SK-N-SH (cell line): ENCODE results near the gene SLC25A47. TPM values are rescaled to one million over a fixed set of nuclear protein-coding genes. Genes with fewer than 3 reads are reported as not detected.

Source experiments
- CTCF ChIA-PET: fragments of 300-600, 350-600 bp; formaldehyde crosslinking; extraction: SDS; loops from one replicate; lab custom pipeline; 2021; lab: Yijun Ruan, JAX
- POLR2A ChIA-PET: fragments of 350-600 bp; sonication (Branson Sonifier 250); formaldehyde crosslinking; extraction: SDS; loops from one replicate; lab custom pipeline; 2020; ENCODE audit warnings: antibody characterized with exemption, inconsistent platforms; lab: Yijun Ruan, JAX
- DNase-seq: peaks from one replicate; pipeline ENCODE4 v3.0.0; 2012
- H2AFZ ChIP-seq: fragments of 200-600 bp; sonication (generic); 2 replicates; pipeline ENCODE4 v1.8.1; 2016; ENCODE audit warnings: antibody characterized with exemption, mild to moderate bottlenecking, low read depth
- H3F3A ChIP-seq: fragments of 200-600 bp; sonication (generic); replicated peaks from 2 replicates; pipeline ENCODE3; 2016; ENCODE audit warnings: antibody characterized with exemption, mild to moderate bottlenecking; ENCODE audit not compliant: insufficient read depth
- H3K27ac ChIP-seq, 2 experiments: fragments of 200-500 bp in 1 of 2; fragments of 200-600 bp in 1 of 2; sonication (Bioruptor generic) in 1 of 2; sonication (generic), shearing (Covaris generic) in 1 of 2; 2 replicates each; pipeline versions ENCODE4 v1.5.1 to v1.6.1; 2014 to 2016; ENCODE audit warnings: low read depth in 2 of 2, inconsistent platforms in 1 of 2, low read length in 1 of 2, mild to moderate bottlenecking in 1 of 2, mixed read lengths in 1 of 2
- H3K27me3 ChIP-seq: fragments of 200-600 bp; sonication (generic), shearing (Covaris generic); 2 replicates; pipeline ENCODE4 v1.6.1; 2016; ENCODE audit warnings: mixed run types; ENCODE audit not compliant: insufficient read depth
- H3K36me3 ChIP-seq, 2 experiments: fragments of 200-500 bp in 1 of 2; fragments of 200-600 bp in 1 of 2; sonication (Bioruptor generic) in 1 of 2; sonication (generic) in 1 of 2; replicated peaks in 1 of 2; 2 replicates each; pipeline versions ENCODE3 to v1.5.1; 2014 to 2016; ENCODE audit warnings: low read length in 1 of 2, mild to moderate bottlenecking in 1 of 2; ENCODE audit not compliant: insufficient read depth in 2 of 2, control insufficient read depth in 1 of 2
- H3K4me1 ChIP-seq, 2 experiments: fragments of 200-500 bp in 1 of 2; fragments of 200-600 bp in 1 of 2; sonication (Bioruptor generic) in 1 of 2; sonication (generic), shearing (Covaris generic) in 1 of 2; 2 replicates each; pipeline versions ENCODE4 v1.5.1 to v1.6.1; 2014 to 2016; ENCODE audit warnings: low read depth in 1 of 2, low read length in 1 of 2, mixed run types in 1 of 2; ENCODE audit not compliant: insufficient read depth in 2 of 2, control insufficient read depth in 1 of 2
- H3K4me2 ChIP-seq: fragments of 200-600 bp; sonication (generic), shearing (Covaris generic); 2 replicates; pipeline ENCODE4 v1.6.1; 2017; ENCODE audit warnings: mixed run types
- H3K4me3 ChIP-seq, 2 experiments: fragments of 200-500 bp in 1 of 2; fragments of 200-600 bp in 1 of 2; sonication (Bioruptor generic) in 1 of 2; sonication (generic), shearing (Covaris generic) in 1 of 2; 2 replicates each; pipeline versions ENCODE4 v1.5.1 to v1.8.1; 2014 to 2016; ENCODE audit warnings: low read depth in 2 of 2, inconsistent platforms in 1 of 2, low read length in 1 of 2, mild to moderate bottlenecking in 1 of 2, mixed read lengths in 1 of 2, moderate library complexity in 1 of 2
- H3K79me2 ChIP-seq: fragments of 200-600 bp; sonication (generic); 2 replicates; pipeline ENCODE4 v1.8.1; 2017; ENCODE audit warnings: mild to moderate bottlenecking; ENCODE audit not compliant: insufficient read depth
- H3K9ac ChIP-seq: fragments of 200-600 bp; sonication (generic); 2 replicates; pipeline ENCODE4 v1.6.1; 2017; ENCODE audit warnings: mixed run types
- H3K9me2 ChIP-seq: fragments of 200-600 bp; sonication (generic); 2 replicates; pipeline ENCODE4 v1.6.1; 2017; ENCODE audit warnings: mixed run types
- H3K9me3 ChIP-seq: fragments of 200-600 bp; sonication (generic); 2 replicates; pipeline ENCODE4 v1.6.1; 2017; ENCODE audit warnings: mixed run types, mild to moderate bottlenecking, moderate library complexity
- H4K20me1 ChIP-seq: fragments of 200-600 bp; sonication (generic); 2 replicates; pipeline ENCODE4 v1.6.1; 2017; ENCODE audit warnings: mild to moderate bottlenecking, mixed run types; ENCODE audit not compliant: insufficient read depth
- ELF1 ChIP-seq: IDR thresholded peaks from 2 replicates; pipeline ENCODE4 v1.4.0; 2012
- EZH2phosphoT487 ChIP-seq: fragments of 200-600 bp; sonication (generic); IDR thresholded peaks from 2 replicates; pipeline ENCODE4 v1.6.1; 2017; ENCODE audit warnings: low read depth, mixed run types, mild to moderate bottlenecking, antibody characterized with exemption, moderate library complexity, borderline replicate concordance
- FOXM1 ChIP-seq: IDR thresholded peaks from 2 replicates; pipeline ENCODE4 v1.4.0; 2012; ENCODE audit warnings: low read depth, mild to moderate bottlenecking
- IRF3 ChIP-seq: fragments of 150-350 bp; IDR thresholded peaks from 2 replicates; pipeline ENCODE4 v1.6.1; 2016; ENCODE audit warnings: mild to moderate bottlenecking, low read depth, low read length
- JUND ChIP-seq: IDR thresholded peaks from 2 replicates; pipeline ENCODE4 v1.4.0; 2012
- NRF1 ChIP-seq: IDR thresholded peaks from 2 replicates; pipeline ENCODE4 v1.6.1; 2012; ENCODE audit warnings: low read depth, mild to moderate bottlenecking, low read length
- POLR2AphosphoS5 ChIP-seq: IDR thresholded peaks from 2 replicates; pipeline ENCODE4 v1.6.1; 2012; ENCODE audit warnings: low read depth, low read length
- RAD21 ChIP-seq: IDR thresholded peaks from 2 replicates; pipeline ENCODE4 v1.6.1; 2012; ENCODE audit warnings: mild to moderate bottlenecking, low read length
- RCOR1 ChIP-seq: fragments of 150-350 bp; IDR thresholded peaks from 2 replicates; pipeline ENCODE4 v1.6.1; 2017; ENCODE audit warnings: antibody characterized with exemption, low read length
- RXRA ChIP-seq: IDR thresholded peaks from 2 replicates; pipeline ENCODE4 v1.4.0; 2012; ENCODE audit warnings: low read depth, mild to moderate bottlenecking, borderline replicate concordance
- SIN3A ChIP-seq: IDR thresholded peaks from 2 replicates; pipeline ENCODE4 v1.6.1; 2012; ENCODE audit warnings: low read depth, mild to moderate bottlenecking, low read length, moderate library complexity, borderline replicate concordance
- SMC3 ChIP-seq: IDR thresholded peaks from 2 replicates; pipeline ENCODE4 v1.6.1; 2012; ENCODE audit warnings: low read depth, low read length, improper control_type of control experiment
- TCF12 ChIP-seq: IDR thresholded peaks from 2 replicates; pipeline ENCODE4 v1.4.0; 2012
- TEAD4 ChIP-seq: IDR thresholded peaks from 2 replicates; pipeline ENCODE4 v1.4.0; 2012; ENCODE audit warnings: mild to moderate bottlenecking, borderline replicate concordance; ENCODE audit not compliant: insufficient read depth
- USF1 ChIP-seq: IDR thresholded peaks from 2 replicates; pipeline ENCODE4 v1.4.0; 2012; ENCODE audit warnings: low read depth, borderline replicate concordance
- WGBS: methylation state at CpG from one replicate; pipeline ENCODE4 v1.1.6; 2017; ENCODE audit warnings: low lambda C conversion rate; 5-methylcytosine and 5-hydroxymethylcytosine counted together
- polyA plus RNA-seq, 3 experiments: library from polyadenylated mRNA; depleted of rRNA; stranded (reverse); fragments of >200 nt; gene quantifications; 2 replicates each; pipeline ENCODE4 v1.2.3, GENCODE V29; 2012
- TF ChIP-seq, protein P1 (sequence below): fragments of 200-600 bp; sonication (generic); IDR thresholded peaks from 2 replicates; pipeline ENCODE4 v1.6.1; 2017; ENCODE audit warnings: antibody characterized with exemption, mild to moderate bottlenecking, moderate library complexity

Gene SLC25A47
- polyA plus RNA-seq, 1 of the 3 experiments (the other 2 are of a cell fraction): not detected

DNA sequence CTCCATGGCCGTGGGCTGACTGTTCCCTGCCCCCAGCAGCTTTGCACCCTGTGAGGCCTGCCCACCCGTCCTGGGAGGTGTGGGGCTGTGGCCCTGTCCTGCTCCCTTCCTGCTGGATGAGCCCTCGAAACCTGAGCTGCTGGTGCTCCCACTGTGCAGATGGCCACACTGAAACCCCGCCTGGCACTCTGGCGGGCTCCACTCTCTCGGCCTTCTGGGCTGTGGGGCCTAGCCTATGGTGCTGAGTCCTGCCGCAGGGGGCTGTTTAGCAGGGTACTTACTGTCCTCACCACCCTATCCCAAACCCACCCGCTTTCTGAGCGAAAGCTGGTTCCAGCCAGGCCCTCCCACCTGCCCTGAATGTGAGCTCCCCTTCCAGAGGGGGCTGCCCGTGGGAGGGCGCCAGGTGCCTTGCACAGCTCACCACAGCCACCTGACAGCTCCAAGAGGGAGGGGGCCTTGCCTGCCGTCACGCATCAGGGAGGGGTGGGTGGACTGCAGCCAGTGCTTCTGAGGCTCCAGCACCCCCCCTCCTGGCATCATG is 7.3 kb downstream of the SLC25A47 start:
- peaks cover 6 to 7% of the 10 kb centered on the region in 2 experiments for H3K36me3 ChIP-seq
- TF ChIP-seq ELF1: no peak
- TF ChIP-seq TEAD4: no peak
- no peak for TF ChIP-seq RAD21
- TF ChIP-seq RXRA: no peak
- no peak for TF ChIP-seq NRF1
- no peak for TF ChIP-seq JUND
- TF ChIP-seq FOXM1: no peak
- no peak for TF ChIP-seq SIN3A
- TF ChIP-seq RCOR1: no peak
- no peak for TF ChIP-seq IRF3
- no peak for TF ChIP-seq POLR2AphosphoS5
- TF ChIP-seq USF1: no peak
- no peak for TF ChIP-seq TCF12
- TF ChIP-seq SMC3: no peak
- TF ChIP-seq EZH2phosphoT487: no peak
- TF ChIP-seq, protein P1, sequence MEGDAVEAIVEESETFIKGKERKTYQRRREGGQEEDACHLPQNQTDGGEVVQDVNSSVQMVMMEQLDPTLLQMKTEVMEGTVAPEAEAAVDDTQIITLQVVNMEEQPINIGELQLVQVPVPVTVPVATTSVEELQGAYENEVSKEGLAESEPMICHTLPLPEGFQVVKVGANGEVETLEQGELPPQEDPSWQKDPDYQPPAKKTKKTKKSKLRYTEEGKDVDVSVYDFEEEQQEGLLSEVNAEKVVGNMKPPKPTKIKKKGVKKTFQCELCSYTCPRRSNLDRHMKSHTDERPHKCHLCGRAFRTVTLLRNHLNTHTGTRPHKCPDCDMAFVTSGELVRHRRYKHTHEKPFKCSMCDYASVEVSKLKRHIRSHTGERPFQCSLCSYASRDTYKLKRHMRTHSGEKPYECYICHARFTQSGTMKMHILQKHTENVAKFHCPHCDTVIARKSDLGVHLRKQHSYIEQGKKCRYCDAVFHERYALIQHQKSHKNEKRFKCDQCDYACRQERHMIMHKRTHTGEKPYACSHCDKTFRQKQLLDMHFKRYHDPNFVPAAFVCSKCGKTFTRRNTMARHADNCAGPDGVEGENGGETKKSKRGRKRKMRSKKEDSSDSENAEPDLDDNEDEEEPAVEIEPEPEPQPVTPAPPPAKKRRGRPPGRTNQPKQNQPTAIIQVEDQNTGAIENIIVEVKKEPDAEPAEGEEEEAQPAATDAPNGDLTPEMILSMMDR: no peak
- no peak overlapping the region for H3K9ac ChIP-seq
- H3K27ac ChIP-seq: no peak overlapping the region
- CTCF ChIA-PET: interaction anchor here (0.6 to 1.3 kb wide), 2 partner anchors 47 to 84 kb away, joined by 3 read pairs; no protein-coding TSS in a partner anchor
- no peaks in the 10 kb centered on the region for H3K27me3 ChIP-seq
- H3K9me3 ChIP-seq: no peaks in the 10 kb centered on the region
- POLR2A ChIA-PET: interaction anchor here (0.6 kb wide), 1 partner anchor 80 kb away, joined by 3 read pairs; no protein-coding TSS in a partner anchor
- no peaks in the 10 kb centered on the region for H3K9me2 ChIP-seq
- no peak overlapping the region for H3K4me3 ChIP-seq
- H3F3A ChIP-seq: no peaks in the 10 kb centered on the region
- DNase-seq: no peak
- H3K4me1 ChIP-seq: no peaks in the 10 kb centered on the region; a peak in 1 of 4 replicates
- H3K4me2 ChIP-seq: no peak overlapping the region
- no peak overlapping the region for H2AFZ ChIP-seq
- H3K79me2 ChIP-seq: no peaks in the 10 kb centered on the region
- 77% methylated on average over 4 of the region's 13 CpGs for WGBS
- H4K20me1 ChIP-seq: no peaks in the 10 kb centered on the region
